SK-N-MC (cell line): ENCODE data around the gene KMT2C.
"Not testable (repeated sequence)": the region's sequence is repeated elsewhere in the genome, so short reads cannot be mapped to it uniquely, and the experiment has no call there.

Experiments
- DNase-seq: peaks from one replicate; pipeline ENCODE4 v3.0.0-alpha.2; 2011; ENCODE audit warnings: low read depth, low spot score
- H3K27ac ChIP-seq: fragments of 200-600 bp; sonication (generic); 2 replicates; pipeline ENCODE4 v1.5.1; 2016; ENCODE audit warnings: mixed run types
- H3K36me3 ChIP-seq: fragments of 200-600 bp; sonication (generic); 2 replicates; pipeline ENCODE4 v1.6.1; 2017; ENCODE audit warnings: antibody characterized with exemption, low read length, mixed read lengths; ENCODE audit not compliant: insufficient read depth
- H3K4me3 ChIP-seq: fragments of 200-600 bp; sonication (generic); 2 replicates; pipeline ENCODE4 v1.5.1; 2016
- H3K9ac ChIP-seq: fragments of 200-600 bp; sonication (generic); 2 replicates; pipeline ENCODE4 v1.8.0; 2017; ENCODE audit warnings: mixed run types, mixed read lengths; ENCODE audit not compliant: insufficient read length
- H3K9me3 ChIP-seq: fragments of 200-600 bp; sonication (generic); 2 replicates; pipeline ENCODE4 v1.6.1; 2017; ENCODE audit warnings: low read depth, mild to moderate bottlenecking, antibody characterized with exemption, low read length, moderate library complexity, mixed read lengths
- EZH2 ChIP-seq: fragments of 200-600 bp; sonication (generic); IDR thresholded peaks from one replicate; pipeline ENCODE4 v1.6.1; 2017; ENCODE audit warnings: antibody characterized with exemption
- FOXP2 ChIP-seq: optimal IDR thresholded peaks from 2 replicates; pipeline ENCODE3; 2011; ENCODE audit warnings: mild to moderate bottlenecking, moderate library complexity; ENCODE audit not compliant: insufficient read depth; ENCODE audit errors: extremely low read length, control extremely low read depth
- POLR2AphosphoS5 ChIP-seq: IDR thresholded peaks from 2 replicates; pipeline ENCODE4 v1.6.1; 2012; ENCODE audit warnings: mild to moderate bottlenecking, low read depth, low read length, borderline replicate concordance

The KMT2C gene

GRCh38 chr7:152435384-152436110, at the start of gene KMT2C:
Gene KMT2C (minus strand): TSS chr7:152436003. CDS start chr7:152435786, 217 bp downstream.
- Histone ChIP-seq H3K27ac (peak within 1 kb of the TSS; percentile 91), H3K36me3 (no peaks in the 10 kb centered on the region), H3K9ac (peak within 1 kb of the TSS; percentile 93), H3K4me3 (peak within 1 kb of the TSS; percentile 93), H3K9me3 (no peaks in the 10 kb centered on the region)
- DNase-seq, result no peak
- TF ChIP-seq POLR2AphosphoS5 (peak; percentile 65), FOXP2 (no peak)

DNA sequence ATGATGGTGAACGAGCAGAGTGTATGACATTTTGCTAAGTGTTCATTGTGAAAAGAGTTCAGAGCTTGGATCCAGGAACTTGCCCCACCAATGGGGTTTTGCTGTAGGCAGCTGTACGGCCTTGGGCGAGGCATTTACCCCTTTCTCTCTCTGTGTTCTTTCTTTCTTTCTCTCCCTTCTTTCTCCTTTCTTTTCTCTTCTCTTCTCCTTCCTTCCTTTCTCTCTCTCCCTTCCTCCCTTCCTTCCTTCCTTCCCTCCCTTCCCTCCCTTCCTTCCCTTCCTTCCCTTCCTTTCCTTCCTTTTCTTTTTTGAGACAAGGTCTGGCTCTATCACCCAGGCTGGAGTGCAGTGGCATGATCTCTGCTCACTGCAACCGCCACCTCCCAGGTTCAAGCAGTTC, 45.3 kb upstream of the KMT2C start:
- no peak overlapping the region for H3K9ac ChIP-seq
- H3K9me3 ChIP-seq, result no peaks in the 10 kb centered on the region
- DNase-seq, result no peak
- no peak overlapping the region for H3K4me3 ChIP-seq
- no peak overlapping the region for H3K27ac ChIP-seq
- no peaks in the 10 kb centered on the region for H3K36me3 ChIP-seq
- no peak for TF ChIP-seq POLR2AphosphoS5
- no peak for TF ChIP-seq EZH2
- TF ChIP-seq FOXP2, result no peak

DNA sequence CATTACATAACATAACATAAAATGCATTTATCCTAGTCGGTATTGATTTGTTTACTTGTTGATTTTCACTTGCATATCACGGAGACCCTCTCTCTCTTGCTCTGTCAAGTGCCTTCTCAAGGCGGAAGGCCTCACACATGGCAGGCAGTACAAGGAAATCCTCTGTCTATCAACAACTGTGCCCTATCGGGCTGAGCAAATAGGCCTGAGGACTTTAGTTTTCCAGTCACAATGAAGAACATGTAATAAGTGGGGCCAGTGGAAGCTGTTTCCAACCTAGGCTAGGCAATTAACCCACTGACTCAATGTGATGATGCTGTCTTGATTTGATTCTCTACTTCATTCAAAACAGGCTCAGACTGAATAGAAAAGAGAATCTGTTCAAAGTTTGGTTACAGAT, 44.9 kb upstream of the KMT2C start:
- Histone ChIP-seq H3K27ac (no peak overlapping the region), H3K4me3 (no peak overlapping the region), H3K36me3 (no peaks in the 10 kb centered on the region), H3K9me3 (no peaks in the 10 kb centered on the region), H3K9ac (no peak overlapping the region)
- TF ChIP-seq FOXP2, result no peak
- TF ChIP-seq EZH2, result no peak
- no peak for TF ChIP-seq POLR2AphosphoS5
- no peak for DNase-seq

- H3K36me3 ChIP-seq, result no peaks in the 10 kb centered on the region
- H3K9me3 ChIP-seq, result no peaks in the 10 kb centered on the region
- H3K27ac ChIP-seq, result no peak overlapping the region
- H3K9ac ChIP-seq, result no peak overlapping the region
- no peak for DNase-seq
- no peak overlapping the region for H3K4me3 ChIP-seq
- TF ChIP-seq EZH2 (no peak), FOXP2 (no peak), POLR2AphosphoS5 (no peak)
Measured at GRCh38 chr7:152479595-152479994, 43.8 kb upstream of the KMT2C start.

DNA sequence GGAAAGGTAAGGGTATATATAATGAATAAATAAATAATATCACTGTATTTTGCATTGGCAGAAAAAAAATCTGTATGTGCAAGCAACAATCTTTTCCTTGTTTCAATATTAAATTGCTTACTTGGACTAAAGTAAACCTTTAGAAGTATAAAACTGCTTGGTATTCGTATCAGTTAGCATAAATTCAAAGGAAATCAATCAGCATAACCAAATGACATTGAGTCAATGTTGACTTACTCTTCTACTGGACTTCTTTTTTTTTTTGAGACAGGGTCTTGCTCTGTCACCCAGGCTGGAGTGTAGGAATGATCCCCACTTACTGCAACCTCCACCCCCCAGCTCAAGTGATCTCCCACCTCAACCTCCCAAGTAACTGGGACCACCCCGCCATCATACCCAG, 42.3 kb upstream of the KMT2C start:
- no peaks in the 10 kb centered on the region for H3K9me3 ChIP-seq

DNA sequence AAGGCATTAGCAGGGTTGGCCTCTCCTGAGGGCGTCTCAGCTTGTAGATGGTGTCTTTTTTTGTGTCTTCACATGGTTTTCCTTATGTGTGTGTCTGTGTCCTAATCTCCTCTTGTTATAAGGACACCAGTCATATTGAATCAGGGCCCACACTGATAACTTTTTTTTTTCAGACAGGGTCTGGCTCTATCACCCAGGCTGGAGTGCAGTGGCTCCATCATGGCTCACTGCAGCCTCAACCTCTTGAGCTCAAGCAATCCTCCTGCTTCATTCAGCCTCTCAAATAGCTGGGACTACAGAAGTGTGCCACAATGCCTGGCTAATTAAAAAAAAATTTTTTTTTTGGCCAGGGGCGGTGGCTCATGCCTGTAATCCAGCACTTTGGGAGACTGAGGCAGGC, 41.3 kb upstream of the KMT2C start:
- DNase-seq, result no peak
- no peaks in the 10 kb centered on the region for H3K36me3 ChIP-seq
- H3K27ac ChIP-seq, result no peak overlapping the region
- no peak overlapping the region for H3K9ac ChIP-seq
- H3K9me3 ChIP-seq, result no peaks in the 10 kb centered on the region
- TF ChIP-seq POLR2AphosphoS5, result no peak
- no peak for TF ChIP-seq FOXP2
- TF ChIP-seq EZH2, result no peak
- no peak overlapping the region for H3K4me3 ChIP-seq

More for the DNA sequence above, 42.3 kb upstream of the KMT2C start:
- H3K4me3 ChIP-seq, result no peak overlapping the region
- no peak for TF ChIP-seq FOXP2
- no peak for TF ChIP-seq EZH2
- TF ChIP-seq POLR2AphosphoS5, result no peak
- no peaks in the 10 kb centered on the region for H3K36me3 ChIP-seq
- no peak overlapping the region for H3K9ac ChIP-seq
- no peak for DNase-seq
- no peak overlapping the region for H3K27ac ChIP-seq

- no peaks in the 10 kb centered on the region for H3K36me3 ChIP-seq
- TF ChIP-seq EZH2 (no peak), FOXP2 (no peak), POLR2AphosphoS5 (no peak)
- no peak overlapping the region for H3K9ac ChIP-seq
Measured at GRCh38 chr7:152476551-152476950, 40.7 kb upstream of the KMT2C start.

DNA sequence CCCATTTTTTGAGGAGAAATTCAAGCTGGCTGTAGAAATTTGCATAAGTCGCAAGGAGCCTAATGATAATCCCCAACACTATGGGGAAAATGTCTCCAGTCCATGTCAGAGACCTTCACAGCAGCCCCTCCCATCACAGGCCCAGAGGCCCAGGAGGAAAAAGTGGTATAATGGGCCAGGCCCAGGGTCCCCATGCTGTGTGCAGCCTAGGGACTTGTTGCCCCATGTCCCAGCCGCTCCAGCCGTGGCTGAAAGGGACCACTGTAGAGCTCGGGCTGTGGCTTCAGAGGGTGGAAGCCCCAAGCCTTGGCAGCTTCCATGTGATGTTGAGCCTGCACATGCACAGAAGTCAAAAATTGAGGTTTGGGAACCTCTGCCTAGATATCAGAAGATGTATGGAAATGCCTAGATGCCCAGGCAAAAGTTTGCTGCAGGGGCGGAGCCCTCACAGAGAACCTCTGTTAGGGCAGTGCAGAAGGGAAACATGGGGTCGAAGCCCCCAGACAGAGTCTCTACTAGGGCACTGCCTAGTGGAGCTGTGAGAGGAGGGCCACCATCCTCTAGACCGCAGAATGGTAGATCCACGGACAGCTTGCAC, 35.3 kb upstream of the KMT2C start:
- H3K27ac ChIP-seq, H3K9me3 ChIP-seq, DNase-seq: not testable (repeated sequence)

More at GRCh38 chr7:152476551-152476950, 40.7 kb upstream of the KMT2C start:
- no peak overlapping the region for H3K27ac ChIP-seq
- H3K9me3 ChIP-seq, result no peaks in the 10 kb centered on the region
- DNase-seq, result no peak
- H3K4me3 ChIP-seq, result no peak overlapping the region

GRCh38 chr7:152470251-152471022, 34.6 kb upstream of the KMT2C start:
- H3K4me3 ChIP-seq, H3K9me3 ChIP-seq, H3K9ac ChIP-seq, H3K27ac ChIP-seq, DNase-seq, H3K36me3 ChIP-seq: not testable (repeated sequence)

More for the DNA sequence above, 35.3 kb upstream of the KMT2C start:
- H3K36me3 ChIP-seq, H3K4me3 ChIP-seq, H3K9ac ChIP-seq: not testable (repeated sequence)

- H3K9me3 ChIP-seq, H3K27ac ChIP-seq, H3K36me3 ChIP-seq, DNase-seq, H3K4me3 ChIP-seq, H3K9ac ChIP-seq: not testable (repeated sequence)
Measured at GRCh38 chr7:152469576-152469975, 33.8 kb upstream of the KMT2C start.
